ENCODE measurements around the gene FNBP1. TPM values are rescaled to one million over a fixed set of nuclear protein-coding genes. Genes with fewer than 3 reads are reported as not detected.

The FNBP1 gene
- total and polyA plus RNA-seq, 10 of the 15 experiments (the other 5 are each of a cell fraction or from before 2014, with no cell fraction given): 64.5 to 353 (median 179) TPM

DNA sequence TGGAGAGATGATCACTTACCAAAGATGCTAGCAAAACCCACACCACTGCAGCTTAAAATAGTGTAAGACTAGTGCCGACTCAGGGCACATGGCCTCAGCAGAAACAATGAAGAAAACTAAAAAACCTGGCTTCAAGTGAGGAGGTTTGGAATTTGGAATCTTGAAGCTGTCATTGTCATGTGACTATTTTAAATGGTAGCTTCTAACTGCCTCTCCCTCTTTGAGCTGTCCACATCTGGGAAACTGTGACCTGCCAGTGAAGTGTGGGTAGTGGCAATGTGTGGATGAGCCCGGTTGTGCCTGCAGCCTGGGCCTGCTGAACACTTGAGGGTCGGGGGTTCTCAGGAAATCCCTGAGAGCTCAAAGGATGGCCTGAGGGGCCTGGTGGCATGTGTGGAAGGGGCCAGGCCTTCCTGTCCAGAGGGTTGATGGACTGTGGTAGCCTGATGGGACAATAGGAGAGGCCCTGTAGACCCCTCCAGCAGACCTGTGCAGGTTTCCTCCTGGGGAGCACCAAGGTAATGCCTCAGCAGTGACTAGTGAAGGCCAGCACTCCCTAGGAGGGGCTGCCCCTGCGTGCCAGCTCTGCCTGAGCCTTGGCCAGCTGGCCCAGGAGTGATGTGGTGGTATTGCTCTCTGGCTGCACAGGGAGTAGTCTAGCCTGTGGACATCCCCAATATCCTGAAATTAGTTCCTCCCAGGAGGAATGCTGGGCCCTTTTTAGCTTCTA, 194.1 kb downstream of the FNBP1 start:
- ATAC-seq (no peak), FAIRE-seq (no peak), DNase-seq (ENCODE audit: low read depth, low spot score) (no peak)
- POLR2A ChIA-PET: no interaction called here
- Histone ChIP-seq H2AFZ (ENCODE audit: control insufficient read depth, low read depth, low read length) (no peak overlapping the region), H3K4me3 (no peak overlapping the region), H3K27me3 (replicated peaks in 1 of 2; ENCODE audit: control insufficient read depth in 2 of 2, insufficient read depth in 2 of 2, low read length in 1 of 2) (no peaks in the 10 kb centered on the region), H3K9me3 (replicated peaks; ENCODE audit: control insufficient read depth, insufficient read depth, low read length) (no peaks in the 10 kb centered on the region), H3K4me2 (ENCODE audit: control insufficient read depth, insufficient read depth) (no peak overlapping the region), H3K79me2 (ENCODE audit: control insufficient read depth, insufficient read depth, low read length) (no peaks in the 10 kb centered on the region), H4K20me1 (ENCODE audit: control insufficient read depth, insufficient read depth) (no peaks in the 10 kb centered on the region), H3K36me3 (ENCODE audit: control insufficient read depth in 2 of 2, insufficient read depth in 2 of 2, low read length in 1 of 2) (no peaks in the 10 kb centered on the region; a peak in 1 of 4 replicates), H3K27ac (ENCODE audit: control insufficient read depth, insufficient read depth) (no peak overlapping the region), H3K4me1 (ENCODE audit: control insufficient read depth, insufficient read depth, low read length) (no peaks in the 10 kb centered on the region), H3K9ac (ENCODE audit: control insufficient read depth, insufficient read depth, low read length) (no peak overlapping the region)
- RAD21 ChIA-PET (ENCODE audit: unreplicated experiment): no interaction called here
- 48% methylated on average over 4 of the region's 4 CpGs for WGBS (ENCODE audit: insufficient coverage, insufficient replicate concordance, low lambda C conversion rate, missing lambda C conversion rate)
- CTCF ChIA-PET: interaction anchor here (0.6 to 0.8 kb wide), 2 partner anchors 11 to 258 kb away, joined by 3 read pairs; no protein-coding TSS in a partner anchor
- in situ Hi-C loops (cut with MboI) (loop anchor here (25.0 kb wide), 1 partner anchor 1413 kb away; no protein-coding TSS in a partner anchor), intact Hi-C loops (cut with micrococcal nuclease; ENCODE audit: unreplicated experiment) (no loop called here)
- SMC1A ChIA-PET (ENCODE audit: uncharacterized antibody, unreplicated experiment): interaction anchor here (0.6 to 1.3 kb wide), 2 partner anchors 11 to 57 kb away, joined by 3 read pairs; no protein-coding TSS in a partner anchor
- no peak for TF ChIP-seq YBX1 (IDR thresholded peaks at IDR 0.05)
- TF ChIP-seq SMC3 (IDR thresholded peaks at IDR 0.05; ENCODE audit: borderline replicate concordance, low read length): no peak
- TF ChIP-seq ZNF217 (IDR thresholded peaks at IDR 0.05): no peak
- TF ChIP-seq CREM (IDR thresholded peaks at IDR 0.05; ENCODE audit: low read depth): no peak
- TF ChIP-seq ESRRA (IDR thresholded peaks at IDR 0.05; ENCODE audit: low read length): no peak
- TF ChIP-seq POU2F2 (IDR thresholded peaks at IDR 0.05; ENCODE audit: borderline replicate concordance, low read depth, low read length): no peak
- no peak for TF ChIP-seq ASH2L (IDR thresholded peaks at IDR 0.05; ENCODE audit: borderline replicate concordance, low read depth)
- TF ChIP-seq FOXM1 (IDR thresholded peaks at IDR 0.05; ENCODE audit: low read depth, low read length): no peak
- TF ChIP-seq, protein P1, sequence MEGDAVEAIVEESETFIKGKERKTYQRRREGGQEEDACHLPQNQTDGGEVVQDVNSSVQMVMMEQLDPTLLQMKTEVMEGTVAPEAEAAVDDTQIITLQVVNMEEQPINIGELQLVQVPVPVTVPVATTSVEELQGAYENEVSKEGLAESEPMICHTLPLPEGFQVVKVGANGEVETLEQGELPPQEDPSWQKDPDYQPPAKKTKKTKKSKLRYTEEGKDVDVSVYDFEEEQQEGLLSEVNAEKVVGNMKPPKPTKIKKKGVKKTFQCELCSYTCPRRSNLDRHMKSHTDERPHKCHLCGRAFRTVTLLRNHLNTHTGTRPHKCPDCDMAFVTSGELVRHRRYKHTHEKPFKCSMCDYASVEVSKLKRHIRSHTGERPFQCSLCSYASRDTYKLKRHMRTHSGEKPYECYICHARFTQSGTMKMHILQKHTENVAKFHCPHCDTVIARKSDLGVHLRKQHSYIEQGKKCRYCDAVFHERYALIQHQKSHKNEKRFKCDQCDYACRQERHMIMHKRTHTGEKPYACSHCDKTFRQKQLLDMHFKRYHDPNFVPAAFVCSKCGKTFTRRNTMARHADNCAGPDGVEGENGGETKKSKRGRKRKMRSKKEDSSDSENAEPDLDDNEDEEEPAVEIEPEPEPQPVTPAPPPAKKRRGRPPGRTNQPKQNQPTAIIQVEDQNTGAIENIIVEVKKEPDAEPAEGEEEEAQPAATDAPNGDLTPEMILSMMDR (IDR thresholded peaks at IDR 0.05 in 2 of 3, conservative IDR thresholded peaks at IDR 0.05 in 1 of 3; ENCODE audit: control insufficient read depth in 2 of 3, extremely low read depth in 1 of 3, insufficient read depth in 1 of 3, low read depth in 3 of 3, low read length in 3 of 3): no peak
- no peak for TF ChIP-seq TAF1 (IDR thresholded peaks at IDR 0.05; ENCODE audit: borderline replicate concordance, low read depth, low read length)
- TF ChIP-seq, protein P2, sequence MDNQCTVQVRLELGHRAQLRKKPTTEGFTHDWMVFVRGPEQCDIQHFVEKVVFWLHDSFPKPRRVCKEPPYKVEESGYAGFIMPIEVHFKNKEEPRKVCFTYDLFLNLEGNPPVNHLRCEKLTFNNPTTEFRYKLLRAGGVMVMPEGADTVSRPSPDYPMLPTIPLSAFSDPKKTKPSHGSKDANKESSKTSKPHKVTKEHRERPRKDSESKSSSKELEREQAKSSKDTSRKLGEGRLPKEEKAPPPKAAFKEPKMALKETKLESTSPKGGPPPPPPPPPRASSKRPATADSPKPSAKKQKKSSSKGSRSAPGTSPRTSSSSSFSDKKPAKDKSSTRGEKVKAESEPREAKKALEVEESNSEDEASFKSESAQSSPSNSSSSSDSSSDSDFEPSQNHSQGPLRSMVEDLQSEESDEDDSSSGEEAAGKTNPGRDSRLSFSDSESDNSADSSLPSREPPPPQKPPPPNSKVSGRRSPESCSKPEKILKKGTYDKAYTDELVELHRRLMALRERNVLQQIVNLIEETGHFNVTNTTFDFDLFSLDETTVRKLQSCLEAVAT (IDR thresholded peaks at IDR 0.05): no peak
- BruUV-seq (replicated peaks): no TSS peak
